GM12878 (cell line): ENCODE results near the gene CABLES1. TPM values are rescaled to one million over a fixed set of nuclear protein-coding genes. Genes with fewer than 3 reads are reported as not detected.

Experiments
- ATAC-seq: fragments of 200-7000 bp; cut with Tn5 transposase; 3 replicates; pipeline ENCODE4 v1.9.1; 2020; ENCODE audit warnings: mild to moderate bottlenecking, moderate library complexity
- BruUV-seq: library from RNA; stranded (reverse); fragments of 400-500 nt; replicated peaks from 2 replicates; lab custom pipeline; 2021; lab: Mats Ljungman, UMichigan
- CTCF ChIA-PET: fragments of 300-600 bp; sonication (Branson Sonifier 250); formaldehyde crosslinking; extraction: SDS; loops from one replicate; lab custom pipeline; 2021; ENCODE audit warnings: inconsistent platforms; lab: Yijun Ruan, JAX
- POLR2A ChIA-PET: fragments of 350-600 bp; formaldehyde crosslinking; extraction: SDS; loops from one replicate; lab custom pipeline; 2021; ENCODE audit warnings: inconsistent platforms; lab: Charles Lee
- RAD21 ChIA-PET: fragments of 300-600 bp; sonication (Branson Sonifier 250); formaldehyde crosslinking; loops from one replicate; lab custom pipeline; 2023; ENCODE audit warnings: antibody characterized with exemption; ENCODE audit not compliant: unreplicated experiment; lab: Charles Lee
- SMC1A ChIA-PET: fragments of 300-600 bp; sonication (Branson Sonifier 250); formaldehyde crosslinking; loops from one replicate; lab custom pipeline; 2023; ENCODE audit not compliant: unreplicated experiment, uncharacterized antibody; lab: Charles Lee
- DNase-seq: peaks from one replicate; pipeline ENCODE4 v3.0.0-alpha.2; 2011; ENCODE audit warnings: low read depth, low spot score
- FAIRE-seq: peaks from 3 replicates; lab custom pipeline; 2011; peaks lifted over from hg19 to GRCh38; lab: Jason Lieb, UNC
- H2AFZ ChIP-seq: 2 replicates; pipeline ENCODE4 v1.6.0; 2011; ENCODE audit warnings: low read depth, low read length, control low read depth; ENCODE audit not compliant: control insufficient read depth
- H3K27ac ChIP-seq: 2 replicates; pipeline ENCODE4 v1.5.1; 2011; ENCODE audit warnings: control low read depth; ENCODE audit not compliant: control insufficient read depth, insufficient read depth
- H3K27me3 ChIP-seq, 2 experiments: replicated peaks in 1 of 2; 2 replicates each; pipeline versions ENCODE4 v1.6.0 to v1.6.1; 2011; ENCODE audit warnings: low read length in 1 of 2; ENCODE audit not compliant: control insufficient read depth in 2 of 2, insufficient read depth in 2 of 2
- H3K36me3 ChIP-seq, 2 experiments: 2 replicates each; pipeline ENCODE4 v1.5.1; 2011; ENCODE audit warnings: low read length in 1 of 2; ENCODE audit not compliant: control insufficient read depth in 2 of 2, insufficient read depth in 2 of 2
- H3K4me1 ChIP-seq: 2 replicates; pipeline ENCODE4 v1.6.1; 2011; ENCODE audit warnings: mild to moderate bottlenecking, low read length, moderate library complexity, mixed read lengths; ENCODE audit not compliant: control insufficient read depth, insufficient read depth
- H3K4me2 ChIP-seq: 2 replicates; pipeline ENCODE4 v1.6.0; 2011; ENCODE audit warnings: control low read depth; ENCODE audit not compliant: control insufficient read depth, insufficient read depth
- H3K4me3 ChIP-seq: fragments of 200-600 bp; sonication (generic); 2 replicates; pipeline ENCODE4 v1.5.1; 2016
- H3K79me2 ChIP-seq: 2 replicates; pipeline ENCODE4 v1.6.0; 2011; ENCODE audit warnings: low read length; ENCODE audit not compliant: control insufficient read depth, insufficient read depth
- H3K9ac ChIP-seq: 2 replicates; pipeline ENCODE4 v1.8.0; 2011; ENCODE audit warnings: low read length, control low read depth, mixed read lengths; ENCODE audit not compliant: control insufficient read depth, insufficient read depth
- H3K9me3 ChIP-seq: replicated peaks from 3 replicates; pipeline ENCODE4 v1.5.1; 2011; ENCODE audit warnings: mild to moderate bottlenecking, low read length; ENCODE audit not compliant: control insufficient read depth, insufficient read depth
- H4K20me1 ChIP-seq: 2 replicates; pipeline ENCODE4 v1.6.0; 2011; ENCODE audit not compliant: control insufficient read depth, insufficient read depth
- CBFB ChIP-seq: IDR thresholded peaks from 2 replicates; pipeline ENCODE4 v1.6.1; 2016; ENCODE audit warnings: antibody characterized with exemption, low read depth
- CBX5 ChIP-seq: sonication (generic); IDR thresholded peaks from 2 replicates; pipeline ENCODE4 v1.6.1; 2016; ENCODE audit warnings: low read depth, moderate library complexity, mild to moderate bottlenecking, inconsistent platforms
- KAT2A ChIP-seq: conservative IDR thresholded peaks from 2 replicates; pipeline ENCODE4 v1.6.1; 2011; ENCODE audit warnings: low read depth, low read length; ENCODE audit not compliant: control insufficient read depth
- PML ChIP-seq: IDR thresholded peaks from 2 replicates; pipeline ENCODE4 v1.6.1; 2012; ENCODE audit warnings: low read length, inconsistent platforms
- REST ChIP-seq: IDR thresholded peaks from 2 replicates; pipeline ENCODE4 v1.6.1; 2012; ENCODE audit warnings: mild to moderate bottlenecking, low read depth, low read length
- SMARCA5 ChIP-seq: fragments of 450-650 bp; IDR thresholded peaks from 2 replicates; pipeline ENCODE4 v1.6.1; 2017; ENCODE audit warnings: mild to moderate bottlenecking
- TBL1XR1 ChIP-seq: IDR thresholded peaks from 2 replicates; pipeline ENCODE4 v1.6.1; 2012; ENCODE audit warnings: low read depth, low read length, improper control_type of control experiment
- TCF7 ChIP-seq: IDR thresholded peaks from 2 replicates; pipeline ENCODE4 v1.6.1; 2014; ENCODE audit warnings: antibody characterized with exemption, borderline replicate concordance
- ZNF207 ChIP-seq: fragments of 450-650 bp; IDR thresholded peaks from 2 replicates; pipeline ENCODE4 v1.6.1; 2014; ENCODE audit warnings: antibody characterized with exemption, mild to moderate bottlenecking, borderline replicate concordance
- WGBS: methylation state at CpG from one replicate; pipeline ENCODE4 v1.1.6; 2016; ENCODE audit warnings: low lambda C conversion rate; ENCODE audit not compliant: insufficient replicate concordance, insufficient coverage; ENCODE audit errors: missing lambda C conversion rate; 5-methylcytosine and 5-hydroxymethylcytosine counted together
- in situ Hi-C: fragments of 300-500 bp; cut with MboI; formaldehyde crosslinking; loops from 9 replicates; pipeline ENCODE4 v1.14.3; 2018; ENCODE audit warnings: mixed read lengths
- intact Hi-C: fragments of 100-400 bp; cut with micrococcal nuclease; formaldehyde crosslinking; loops from one replicate; pipeline ENCODE4 v1.14.2; 2022; ENCODE audit not compliant: unreplicated experiment
- polyA plus RNA-seq, 11 experiments: library from polyadenylated mRNA; depleted of rRNA in 4 of 11; unstranded in 6 of 11; stranded (reverse) in 5 of 11; fragments of >200 nt; fragmentation: Nextera tagmentation in 4 of 11; fragmentation: Illumina TruSeq in 1 of 11; extraction: Ambion mirVana in 4 of 11; extraction: Trizol in 1 of 11; gene quantifications; 1 replicate in 1 of 11; 2 replicates in 10 of 11; pipeline versions ENCODE4 v1.2.1 to v1.2.3, GENCODE V29; 2011 to 2016; ENCODE audit warnings: inconsistent platforms in 2 of 11, missing spikeins in 2 of 11, low read depth in 1 of 11
- total RNA-seq, 4 experiments: library from RNA; depleted of rRNA in 3 of 4; stranded (reverse); fragments of >200 nt in 3 of 4; fragmentation: Illumina TruSeq in 1 of 4; extraction: Trizol in 1 of 4; gene quantifications; 2 replicates each; pipeline versions ENCODE4 v1.2.1 to v1.2.3, GENCODE V29; 2013 to 2021

Gene CABLES1
- total and polyA plus RNA-seq, 10 of the 15 experiments (the other 5 are each of a cell fraction or from before 2014, with no cell fraction given) = 2.9 to 27.2 (median 8.2) TPM

DNA sequence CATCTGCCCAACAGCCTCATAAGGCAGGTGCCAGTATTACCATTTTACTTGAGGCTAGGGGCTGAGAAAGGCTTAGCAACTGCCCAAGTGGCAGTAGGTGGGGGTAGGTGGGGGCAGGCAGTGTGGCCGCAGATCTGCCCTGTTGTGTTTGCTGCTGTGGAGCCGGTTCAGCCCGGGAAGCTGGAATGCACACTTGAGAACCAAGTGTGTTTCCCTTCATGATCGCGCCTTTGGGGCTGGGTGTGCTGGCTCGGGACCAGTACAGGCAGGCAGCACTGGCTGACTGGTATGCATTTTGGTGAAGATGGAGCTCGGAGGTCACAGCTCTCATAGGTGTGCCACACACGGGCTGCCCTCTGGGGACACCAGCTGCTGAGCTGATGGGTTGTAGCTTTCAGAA is 85.1 kb downstream of the CABLES1 start:
- no peak for TF ChIP-seq CBFB
- no peak for TF ChIP-seq TBL1XR1
- no peak for TF ChIP-seq CBX5
- TF ChIP-seq KAT2A = no peak
- no peak for TF ChIP-seq REST
- TF ChIP-seq TCF7 = no peak
- no peak for TF ChIP-seq SMARCA5
- no peak for TF ChIP-seq PML
- no peak for TF ChIP-seq ZNF207
- Histone ChIP-seq H2AFZ (no peak overlapping the region), H3K36me3 (peaks cover 0 to 4% of the 10 kb centered on the region in 2 experiments; a peak in 3 of 4 replicates), H3K4me2 (no peak overlapping the region), H3K79me2 (no peaks in the 10 kb centered on the region), H3K27me3 (no peaks in the 10 kb centered on the region), H3K27ac (no peak overlapping the region), H3K4me1 (peaks cover 10% of the 10 kb centered on the region), H3K9me3 (no peaks in the 10 kb centered on the region), H4K20me1 (no peaks in the 10 kb centered on the region), H3K9ac (no peak overlapping the region), H3K4me3 (no peak overlapping the region)
- DNase-seq (no peak), FAIRE-seq (no peak), ATAC-seq (no peak)
- no TSS peak for BruUV-seq
- POLR2A ChIA-PET = interaction anchor here (1.2 to 1.6 kb wide), 2 partner anchors 81 to 85 kb away, joined by 3 to 4 read pairs; partner anchors contain the start of gene CABLES1
- 72% methylated on average over 8 of the region's 8 CpGs for WGBS
- RAD21 ChIA-PET = no interaction called here
- intact Hi-C loops (no loop called here), in situ Hi-C loops (no loop called here)
- CTCF ChIA-PET = interaction anchor here (0.8 to 9.2 kb wide), 3 partner anchors 14 to 92 kb away, joined by 3 to 58 read pairs (median 3); no protein-coding TSS in a partner anchor
- SMC1A ChIA-PET = interaction anchor here (1.6 kb wide), 1 partner anchor 26 kb away, joined by 3 read pairs; no protein-coding TSS in a partner anchor
